G401 (cell line): Measurements from ENCODE around the gene CAPN7. TPM values are rescaled to one million over a fixed set of nuclear protein-coding genes. Genes with fewer than 3 reads are reported as not detected.

Experiments used
- DNase-seq: peaks from one replicate; pipeline ENCODE4 v3.0.0-alpha.2; 2015; ENCODE audit warnings: low spot score
- in situ Hi-C: cut with HindIII; loops from 2 replicates; pipeline ENCODE4 v1.10.0; 2016; ENCODE audit warnings: low sequenced_read_pairs, mixed read lengths
- total RNA-seq: library from RNA; depleted of rRNA; stranded (reverse); fragments of >200 nt; shearing (Covaris generic); gene quantifications from 2 replicates; pipeline ENCODE4 v1.2.3, GENCODE V29; 2014; rRNA removed

Gene CAPN7
- total RNA-seq, 1 experiment from 2014 or later, result 26.9 TPM

DNA sequence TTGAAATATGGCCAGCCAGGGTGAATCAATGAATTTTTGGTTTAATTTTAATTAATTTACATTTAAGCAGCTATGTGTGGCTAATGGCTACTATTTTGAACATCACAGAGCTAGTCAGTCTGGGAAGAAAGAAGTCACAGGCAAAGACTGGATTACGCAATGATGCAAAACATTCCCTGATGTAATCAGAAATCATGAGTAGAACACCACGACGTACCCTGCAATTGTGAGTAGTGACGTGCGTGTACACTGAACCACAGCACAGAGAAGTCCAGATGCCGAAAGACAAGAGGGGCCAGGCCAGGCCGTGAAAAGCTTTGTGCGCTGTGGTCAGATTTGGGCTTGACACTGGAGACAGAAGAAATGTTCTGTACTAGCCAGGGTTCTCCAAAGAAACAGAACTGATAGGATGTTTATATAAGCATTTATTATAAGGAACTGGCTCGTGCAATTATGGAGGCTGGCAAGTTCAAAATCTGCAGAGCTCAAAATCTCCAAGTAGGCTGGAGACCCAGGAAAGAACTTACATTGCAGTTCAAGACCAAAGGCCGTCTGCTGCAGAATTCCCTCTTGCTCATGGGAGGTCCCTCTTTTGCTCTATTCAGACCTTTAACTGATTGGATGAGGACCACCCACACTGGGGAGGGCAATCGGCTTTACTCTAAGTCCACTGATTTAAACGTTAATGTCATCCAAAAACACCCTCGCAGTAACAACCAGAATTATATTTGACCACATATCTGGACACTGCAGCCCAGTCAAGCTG is 81.7 kb downstream of the CAPN7 start:
- in situ Hi-C loops, result no loop called here
- DNase-seq, result no peak

DNA sequence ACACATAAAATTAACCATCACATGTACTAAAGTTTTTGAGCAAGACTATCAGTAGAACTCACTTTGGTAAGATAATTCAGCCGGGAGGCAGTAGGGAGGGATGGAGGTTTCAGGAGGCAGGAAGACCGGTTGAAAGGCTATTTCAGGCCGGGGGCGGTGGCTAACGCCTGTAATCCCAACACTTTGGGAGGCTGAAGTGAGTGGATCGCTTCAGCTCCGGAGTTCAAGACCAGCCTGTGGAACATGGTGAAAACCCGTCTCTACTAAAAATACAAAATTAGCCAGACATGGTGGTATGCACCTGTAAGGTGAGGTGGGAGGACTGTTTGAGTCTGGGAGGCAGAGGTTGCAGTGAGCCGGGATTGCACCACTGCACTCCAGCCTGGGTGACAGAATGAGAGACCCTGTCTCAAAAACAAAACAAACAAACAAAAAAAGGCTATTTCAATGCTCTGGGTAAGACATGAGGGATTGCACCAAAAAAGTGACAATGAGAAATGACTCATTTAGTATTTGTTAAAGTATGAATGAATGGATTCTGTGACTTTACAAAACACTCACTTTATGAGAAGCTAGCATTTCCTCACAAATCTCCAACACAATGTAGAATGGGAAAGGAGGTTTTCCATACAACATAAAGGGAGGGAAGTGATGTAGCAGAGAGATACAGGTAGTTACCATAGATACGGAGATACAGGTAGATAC is 82.4 kb downstream of the CAPN7 start:
- DNase-seq, result no peak
- in situ Hi-C loops, result no loop called here

DNA sequence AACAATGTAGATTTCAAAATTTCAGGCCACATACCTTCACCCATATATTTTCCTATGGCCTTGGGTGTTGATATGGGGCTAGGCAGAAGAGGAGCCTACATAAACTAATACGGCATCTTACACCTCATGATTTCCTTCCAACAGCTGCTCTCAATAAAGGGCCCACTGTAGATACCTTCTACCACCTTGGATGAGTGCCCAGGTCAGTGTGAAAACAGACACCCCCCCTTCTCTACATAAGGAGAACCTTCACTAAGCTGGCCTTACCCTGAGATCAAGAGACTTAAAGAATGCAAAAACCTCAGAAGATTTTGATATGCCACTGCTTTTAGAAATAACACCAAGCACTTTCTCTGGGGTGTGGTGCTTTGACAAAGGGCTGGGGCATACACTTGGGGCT is 83.6 kb downstream of the CAPN7 start:
- no peak for DNase-seq
- in situ Hi-C loops, result no loop called here

DNA sequence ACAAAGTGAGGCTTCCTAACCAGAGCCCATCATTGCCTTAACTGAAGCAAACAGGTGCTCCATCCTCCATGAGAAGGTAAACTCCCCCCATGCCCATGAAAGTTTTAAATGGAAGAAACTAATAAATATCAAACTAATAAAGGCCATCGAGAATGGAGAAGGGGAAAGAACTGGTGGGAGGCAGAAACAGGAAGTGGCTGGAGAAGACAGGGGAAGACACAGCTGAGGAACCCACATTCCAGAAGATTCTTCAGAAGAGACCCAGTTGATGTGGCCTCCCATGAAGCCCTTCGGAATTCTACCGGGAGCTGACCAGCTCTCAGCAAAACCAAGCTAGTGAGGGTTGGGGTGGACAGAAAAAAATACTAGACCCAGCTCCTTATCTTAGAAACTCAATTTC is 84.7 kb downstream of the CAPN7 start:
- DNase-seq, result no peak
- in situ Hi-C loops, result no loop called here

- peak; percentile 77 for DNase-seq
- in situ Hi-C loops, result no loop called here
These were observed 85.8 kb downstream of the CAPN7 start for GRCh38 chr3:15291589-15292541.

DNA sequence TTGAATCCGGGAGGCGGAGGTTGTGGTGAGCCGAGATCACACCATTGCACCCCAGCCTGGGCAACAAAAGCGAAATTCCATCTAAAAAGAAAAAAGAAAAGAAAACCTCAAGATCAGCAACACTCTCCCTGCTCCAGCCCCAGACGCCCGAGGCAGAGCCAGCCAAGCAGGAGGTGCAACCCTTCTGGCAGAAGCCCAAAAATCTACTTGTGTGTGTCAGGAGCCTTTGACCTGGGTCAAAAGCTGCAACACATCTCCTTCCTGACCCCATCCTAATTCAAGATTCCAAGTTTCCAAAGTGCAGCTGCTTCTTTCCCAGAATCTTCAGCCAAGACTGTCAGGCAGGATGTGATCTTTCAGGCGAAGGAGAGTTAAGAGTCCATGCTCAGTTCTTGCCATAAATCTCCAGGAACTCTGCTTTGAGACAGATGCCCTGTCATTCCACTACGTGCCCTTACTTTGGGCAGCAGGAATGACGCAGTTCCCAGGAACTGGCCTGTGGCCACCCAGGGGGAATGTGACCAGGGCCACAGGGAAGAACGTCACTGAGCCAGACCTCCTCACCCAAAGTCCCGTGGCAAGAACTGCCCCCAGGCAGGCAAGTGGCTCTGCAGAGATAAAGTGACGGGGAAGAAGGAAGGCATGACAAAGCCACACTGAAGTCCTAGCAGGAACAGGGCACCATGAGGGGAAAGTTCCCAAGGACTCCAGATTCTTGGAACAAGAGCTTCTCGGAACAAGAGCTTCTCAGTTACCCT is 86.9 kb downstream of the CAPN7 start:
- no peak for DNase-seq
- in situ Hi-C loops, result no loop called here

- DNase-seq, result peak; percentile 91
- in situ Hi-C loops, result no loop called here
These were observed 88.9 kb downstream of the CAPN7 start for GRCh38 chr3:15294929-15295328.

- DNase-seq, result peak; percentile 77
- in situ Hi-C loops, result no loop called here
These were observed 89.5 kb downstream of the CAPN7 start for GRCh38 chr3:15295506-15295905.

DNA sequence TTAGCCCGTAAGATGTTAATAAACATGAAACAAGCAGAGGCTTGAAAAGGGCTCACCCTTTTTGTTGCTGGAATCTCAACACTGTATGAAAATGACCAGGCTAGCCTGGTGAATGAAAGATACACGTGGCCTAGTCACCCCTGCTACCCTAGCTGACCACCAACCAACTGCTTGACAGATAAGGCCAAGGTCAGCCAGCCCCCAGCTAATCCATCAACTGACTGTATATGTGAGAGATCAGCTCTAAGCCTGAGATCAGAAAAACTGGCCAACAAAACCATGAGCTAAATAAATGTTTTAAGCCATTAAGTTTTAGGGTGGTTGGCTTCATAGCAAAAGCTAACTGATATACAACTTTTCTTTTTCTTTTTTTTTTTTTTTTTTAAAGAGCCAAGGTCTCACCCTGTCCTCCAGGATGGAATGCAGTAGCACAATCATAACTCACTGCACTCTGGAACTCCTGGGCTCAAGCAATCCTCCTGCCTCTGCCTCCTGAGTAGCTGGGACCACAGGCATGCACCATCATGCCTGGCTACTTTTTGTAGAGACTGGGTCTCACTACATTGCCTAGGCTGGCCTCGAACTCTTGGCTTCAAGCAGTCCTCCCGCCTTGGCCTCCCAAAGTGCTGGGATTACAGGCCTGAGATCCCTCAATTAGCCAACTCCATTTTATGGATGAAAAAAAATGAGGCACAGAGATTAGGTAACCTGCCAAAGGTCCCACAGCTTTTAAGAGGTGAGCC is 91.7 kb downstream of the CAPN7 start:
- no peak for DNase-seq
- in situ Hi-C loops, result no loop called here

- in situ Hi-C loops, result no loop called here
- no peak for DNase-seq
These were observed 92.5 kb downstream of the CAPN7 start for GRCh38 chr3:15298504-15298903.

DNA sequence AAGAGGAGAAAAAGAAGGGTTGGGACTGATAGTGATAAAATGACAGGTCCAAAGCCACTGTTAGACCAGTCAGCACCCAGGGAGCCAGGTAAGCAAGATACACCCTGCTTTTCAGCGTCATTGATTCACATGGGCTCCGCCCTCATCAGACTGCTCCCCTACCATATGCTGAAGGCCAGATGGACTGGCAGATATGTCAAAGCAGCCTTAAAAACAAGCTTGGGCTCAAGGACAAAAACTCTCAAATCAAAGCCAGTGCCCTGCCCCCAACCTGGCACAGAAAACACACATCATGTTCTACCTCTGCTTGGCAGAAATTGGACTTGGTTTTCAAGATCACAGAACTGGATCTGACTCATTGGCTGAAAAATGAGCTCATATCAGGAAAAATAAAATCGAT is 93.0 kb downstream of the CAPN7 start:
- DNase-seq, result peak; percentile 97
- in situ Hi-C loops, result no loop called here

DNA sequence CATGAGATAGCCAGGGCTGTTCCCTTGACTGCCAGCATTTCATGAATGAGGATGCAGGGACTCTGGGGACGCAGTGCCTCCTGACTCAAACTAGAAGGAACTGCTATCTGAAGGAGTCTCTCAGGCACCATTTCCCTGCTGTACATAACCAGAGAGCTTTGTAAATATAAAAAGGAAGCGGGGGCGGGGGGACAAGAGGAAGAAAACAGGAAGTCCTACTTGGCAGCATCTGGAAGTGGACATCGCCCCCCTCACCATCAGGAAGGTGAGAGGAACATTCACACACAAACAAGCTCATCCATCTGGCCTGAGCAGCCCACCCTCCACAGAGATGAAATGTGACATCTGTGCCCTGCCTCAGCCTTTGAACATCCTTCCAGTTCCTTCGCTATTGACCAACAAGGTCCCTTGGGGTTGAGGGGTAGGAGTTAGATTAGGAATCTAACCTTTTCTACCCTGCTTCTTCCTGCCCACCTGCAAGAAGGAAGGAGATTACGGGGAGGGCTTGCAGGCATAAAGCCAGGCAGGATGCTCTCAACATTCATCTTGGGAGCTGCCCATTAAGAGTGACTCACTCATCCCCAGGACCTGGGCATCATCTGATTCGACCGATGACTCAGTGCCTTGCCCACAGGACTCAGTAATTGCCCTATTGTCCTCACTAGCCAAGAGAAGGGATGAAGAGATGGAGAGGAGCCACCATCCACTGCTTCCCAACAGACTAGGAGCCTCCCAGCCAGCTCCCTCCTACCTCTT is 94.5 kb downstream of the CAPN7 start:
- in situ Hi-C loops, result no loop called here
- no peak for DNase-seq

DNA sequence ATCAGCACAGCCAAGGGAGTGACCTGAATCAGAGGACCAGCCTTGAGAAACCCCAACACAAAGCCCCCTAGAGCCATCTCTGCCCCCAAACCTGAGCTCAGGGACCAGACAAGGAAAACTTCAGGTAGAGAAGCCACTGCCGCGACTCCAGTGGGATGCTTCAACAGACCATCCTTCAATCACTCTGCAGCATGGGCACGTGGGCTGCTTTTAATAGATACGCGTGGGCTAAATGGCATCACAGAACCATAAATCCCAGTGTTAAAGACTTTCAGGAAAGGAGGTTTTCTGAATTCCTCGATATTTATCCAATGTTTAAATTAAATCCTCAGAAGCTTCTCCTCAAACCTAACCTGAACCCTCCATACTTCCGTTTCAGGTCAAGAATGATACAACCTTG is 95.7 kb downstream of the CAPN7 start:
- in situ Hi-C loops, result no loop called here
- DNase-seq, result no peak

Other genes starting within 250 kb of the CAPN7 start
- gene MRPS25, start 140.9 kb upstream of the CAPN7 start, total RNA-seq, result 29.8 and 46.4 TPM in 2 replicates
- gene RBSN, start 107.1 kb upstream of the CAPN7 start, total RNA-seq, result 21.7 and 23.3 TPM in 2 replicates
- 5.1 and 5.6 TPM in 2 replicates for gene SH3BP5, start 126.3 kb downstream of the CAPN7 start, total RNA-seq
- gene METTL6, start 221.3 kb downstream of the CAPN7 start, total RNA-seq, result 23.3 and 61.3 TPM in 2 replicates
- gene EAF1, start 221.4 kb downstream of the CAPN7 start, total RNA-seq, result 18.7 and 18.9 TPM in 2 replicates